CD14-positive monocyte (primary cell): ENCODE data around the gene RPS19BP1. TPM values are rescaled to one million over a fixed set of nuclear protein-coding genes. Genes with fewer than 3 reads are reported as not detected.

Experiments
- DNase-seq, 3 donors: peaks; one replicate each; pipeline ENCODE4 v3.0.0-alpha.2; 2011 to 2022
- H2AFZ ChIP-seq: 2 replicates; pipeline ENCODE4 v1.6.0; 2012; ENCODE audit warnings: mild to moderate bottlenecking, low read depth, low read length, inconsistent platforms; ENCODE audit not compliant: insufficient read depth, poor library complexity, severe bottlenecking
- H3K27ac ChIP-seq, 2 donors: 1 replicate in 1 of 2; 2 replicates in 1 of 2; pipeline ENCODE4 v1.5.1; 2012 to 2013; ENCODE audit warnings: low read length in 2 of 2, control low read depth in 1 of 2, inconsistent platforms in 1 of 2, low read depth in 1 of 2, mild to moderate bottlenecking in 1 of 2
- H3K27me3 ChIP-seq, 2 donors: one replicate each; pipeline versions ENCODE4 v1.6.0 to v1.6.1; 2011 to 2013; ENCODE audit warnings: low read length in 2 of 2; ENCODE audit not compliant: control insufficient read depth in 2 of 2, insufficient read depth in 2 of 2
- H3K36me3 ChIP-seq, 2 donors: replicated peaks in 1 of 2; 1 replicate in 1 of 2; 2 replicates in 1 of 2; pipeline versions ENCODE4 v1.5.1 to v1.6.1; 2012 to 2013; ENCODE audit warnings: low read length in 2 of 2, control low read depth in 1 of 2, inconsistent platforms in 1 of 2, mild to moderate bottlenecking in 1 of 2; ENCODE audit not compliant: insufficient read depth in 2 of 2, control insufficient read depth in 1 of 2
- H3K4me1 ChIP-seq, 2 donors: 1 replicate in 1 of 2; 2 replicates in 1 of 2; pipeline versions ENCODE4 v1.5.1 to v1.6.1; 2012 to 2013; ENCODE audit warnings: low read length in 2 of 2, control low read depth in 1 of 2, inconsistent platforms in 1 of 2, mild to moderate bottlenecking in 1 of 2, moderate library complexity in 1 of 2; ENCODE audit not compliant: insufficient read depth in 2 of 2, control insufficient read depth in 1 of 2
- H3K4me2 ChIP-seq: replicated peaks from 2 replicates; pipeline ENCODE3; 2012; ENCODE audit warnings: low read length, moderate library complexity, mild to moderate bottlenecking; ENCODE audit not compliant: poor library complexity, severe bottlenecking; ENCODE audit errors: extremely low read depth
- H3K4me3 ChIP-seq, 3 experiments: fragments of 200-600 bp in 1 of 3; sonication (generic) in 1 of 3; replicated peaks in 1 of 3; 1 replicate in 2 of 3; 2 replicates in 1 of 3; pipeline ENCODE4 v1.5.1; 2011 to 2013; ENCODE audit warnings: low read length in 3 of 3, mild to moderate bottlenecking in 3 of 3, control low read depth in 2 of 3, low read depth in 2 of 3, inconsistent platforms in 1 of 3, moderate library complexity in 1 of 3
- H3K79me2 ChIP-seq: 2 replicates; pipeline ENCODE4 v1.6.0; 2012; ENCODE audit warnings: mild to moderate bottlenecking, control low read depth, inconsistent platforms, low read length, moderate library complexity; ENCODE audit not compliant: insufficient read depth
- H3K9ac ChIP-seq: 2 replicates; pipeline ENCODE4 v1.6.0; 2017; ENCODE audit warnings: low read length, mild to moderate bottlenecking; ENCODE audit not compliant: insufficient read depth, poor library complexity, severe bottlenecking
- H3K9me3 ChIP-seq, 2 donors: replicated peaks in 1 of 2; 1 replicate in 1 of 2; 2 replicates in 1 of 2; pipeline versions ENCODE4 v1.5.1 to v1.6.1; 2012 to 2013; ENCODE audit warnings: low read length in 2 of 2, control low read depth in 1 of 2; ENCODE audit not compliant: control insufficient read depth in 1 of 2, insufficient read depth in 1 of 2
- H4K20me1 ChIP-seq: 2 replicates; pipeline ENCODE4 v1.6.0; 2012; ENCODE audit warnings: mild to moderate bottlenecking, low read length, control low read depth, moderate library complexity; ENCODE audit not compliant: insufficient read depth
- H3K27ac Mint-ChIP-seq, 7 donors: one replicate each; pipeline ENCODE4 v1.8.0; 2020; ENCODE audit warnings: mild to moderate bottlenecking in 7 of 7, mixed read lengths in 7 of 7, moderate library complexity in 6 of 7, inconsistent platforms in 2 of 7
- H3K27me3 Mint-ChIP-seq, 3 donors: one replicate each; pipeline ENCODE4 v1.8.0; 2021 to 2022; ENCODE audit warnings: low read depth in 3 of 3, mild to moderate bottlenecking in 3 of 3, mixed read lengths in 3 of 3, moderate library complexity in 3 of 3, inconsistent platforms in 1 of 3
- H3K36me3 Mint-ChIP-seq, 2 donors: one replicate each; pipeline ENCODE4 v1.8.0; 2020; ENCODE audit warnings: mixed read lengths in 2 of 2, inconsistent platforms in 1 of 2, mild to moderate bottlenecking in 1 of 2
- H3K4me1 Mint-ChIP-seq: one replicate; pipeline ENCODE4 v1.8.0; 2020; ENCODE audit warnings: mild to moderate bottlenecking, mixed read lengths
- H3K4me3 Mint-ChIP-seq, 2 donors: one replicate each; pipeline ENCODE4 v1.8.0; 2020; ENCODE audit warnings: mild to moderate bottlenecking in 2 of 2, mixed read lengths in 2 of 2, moderate library complexity in 1 of 2
- H3K9me3 Mint-ChIP-seq, 7 donors: one replicate each; pipeline ENCODE4 v1.8.0; 2020 to 2022; ENCODE audit warnings: mixed read lengths in 7 of 7, mild to moderate bottlenecking in 6 of 7, moderate library complexity in 6 of 7, inconsistent platforms in 2 of 7
- CTCF ChIP-seq: fragments of 200-600 bp; IDR thresholded peaks from one replicate; pipeline ENCODE4 v1.8.0; 2022; ENCODE audit warnings: antibody characterized with exemption, mild to moderate bottlenecking
- WGBS: methylation state at CpG from one replicate; pipeline ENCODE4 v1.1.5; 2013; ENCODE audit warnings: missing lambda C conversion rate; ENCODE audit not compliant: insufficient coverage; 5-methylcytosine and 5-hydroxymethylcytosine counted together
- intact Hi-C, 2 donors: fragments of 100-400 bp; cut with micrococcal nuclease; formaldehyde crosslinking; loops; one replicate each; pipeline versions ENCODE4 v1.15.0 to v1.15.1; 2023
- polyA plus RNA-seq, 3 donors: library from polyadenylated mRNA; depleted of rRNA in 1 of 3; unstranded in 2 of 3; stranded (reverse) in 1 of 3; fragments of 300-500 nt in 2 of 3; fragments of >200 nt in 1 of 3; fragmentation: Illumina TruSeq in 2 of 3; gene quantifications; 1 replicate in 2 of 3; 2 replicates in 1 of 3; pipeline ENCODE4 v1.2.3, GENCODE V29; 2012 to 2021

Gene RPS19BP1
- polyA plus RNA-seq, 3 donors: 59.9 to 106 (median 73.5) TPM

- no peaks in the 10 kb centered on the region for H3K27me3 ChIP-seq
- no peaks in the 10 kb centered on the region for H4K20me1 ChIP-seq
- DNase-seq: no peak
- no peak overlapping the region for H3K4me2 ChIP-seq
- Mint-ChIP-seq H3K9me3 (peaks cover 0 to 2% (median 0%) of the 10 kb centered on the region in 7 donors), H3K27ac (peak overlapping the region in 1 of 7 donors; percentile 63), H3K4me1 (peaks cover 38% of the 10 kb centered on the region), H3K36me3 (no peaks in the 10 kb centered on the region), H3K4me3 (no peak overlapping the region), H3K27me3 (peaks cover 0 to 5% (median 4%) of the 10 kb centered on the region in 3 donors)
- no peak for TF ChIP-seq CTCF
- H3K9me3 ChIP-seq: no peaks in the 10 kb centered on the region
- H2AFZ ChIP-seq: no peak overlapping the region
- no peaks in the 10 kb centered on the region for H3K79me2 ChIP-seq
- no peaks in the 10 kb centered on the region for H3K36me3 ChIP-seq
- intact Hi-C loops: loop anchor here (5.0 kb wide), 2 partner anchors 36 to 41 kb away; partner anchors contain the start of gene RPS19BP1 (in 1 of the 2)
- 88% methylated on average over 6 of the region's 9 CpGs for WGBS
- H3K4me3 ChIP-seq: no peak overlapping the region
- no peak overlapping the region for H3K9ac ChIP-seq
- peaks cover 28 to 37% of the 10 kb centered on the region in 2 donors for H3K4me1 ChIP-seq
- H3K27ac ChIP-seq: no peak overlapping the region
Observed at GRCh38 chr22:39490966-39491680, 41.4 kb downstream of the RPS19BP1 start.

- no peak for TF ChIP-seq CTCF
- peak overlapping the region; percentile 82 for H2AFZ ChIP-seq
- no peaks in the 10 kb centered on the region for H4K20me1 ChIP-seq
- no peaks in the 10 kb centered on the region for H3K79me2 ChIP-seq
- H3K27me3 Mint-ChIP-seq: peaks cover 0 to 5% (median 4%) of the 10 kb centered on the region in 3 donors
- peak overlapping the region; percentile 48 to 60 for H3K4me3 Mint-ChIP-seq
- 50% methylated on average over 9 of the region's 13 CpGs for whole genome bisulfite sequencing
- H3K4me3 ChIP-seq: peak overlapping the region in 1 of 3 experiments; percentile 63
- H3K36me3 Mint-ChIP-seq: no peaks in the 10 kb centered on the region
- H3K4me1 ChIP-seq: peaks cover 27 to 29% of the 10 kb centered on the region in 2 donors
- H3K9ac ChIP-seq: no peak overlapping the region
- no peaks in the 10 kb centered on the region for H3K9me3 ChIP-seq
- intact Hi-C loops: loop anchor here (5.0 kb wide), 2 partner anchors 37 to 42 kb away; partner anchors contain the start of gene RPS19BP1 (in 1 of the 2)
- no peaks in the 10 kb centered on the region for H3K27me3 ChIP-seq
- H3K4me2 ChIP-seq: peak overlapping the region; percentile 62
- H3K36me3 ChIP-seq: no peaks in the 10 kb centered on the region
- peaks cover 0 to 2% (median 0%) of the 10 kb centered on the region in 7 donors for H3K9me3 Mint-ChIP-seq
- peak overlapping the region in 1 of 2 donors; percentile 69 for H3K27ac ChIP-seq
- peak; percentile 63 to 82 (median 80) for DNase-seq
- peaks cover 33% of the 10 kb centered on the region for H3K4me1 Mint-ChIP-seq
- peak overlapping the region in 6 of 7 donors; percentile 37 to 71 (median 67) for H3K27ac Mint-ChIP-seq
Observed at GRCh38 chr22:39490135-39490798, 42.3 kb downstream of the RPS19BP1 start.
